Esophagus squamous epithelium (tissue), 4 donors: ENCODE measurements around the gene NUPR2.
"Not testable (repeated sequence)": the region's sequence is repeated elsewhere in the genome, so short reads cannot be mapped to it uniquely, and the experiment has no call there.

Experiments used
- CTCF ChIP-seq, 6 experiments: fragments of 450-650 bp in 4 of 6; fragments of 200-600 bp in 2 of 6; sonication (generic) in 2 of 6; IDR thresholded peaks; one replicate each; pipeline ENCODE4 v1.5.1; 2016 to 2019; ENCODE audit warnings: antibody characterized with exemption in 6 of 6, mild to moderate bottlenecking in 4 of 6, moderate library complexity in 4 of 6
- POLR2A ChIP-seq, 4 donors: fragments of 450-650 bp; IDR thresholded peaks; one replicate each; pipeline ENCODE4 v1.6.1; 2017; ENCODE audit warnings: antibody characterized with exemption in 4 of 4, mild to moderate bottlenecking in 4 of 4, moderate library complexity in 3 of 4

GRCh38 chr7:56092388-56092787 is 23.8 kb downstream of the NUPR2 start:
- not testable (repeated sequence) for TF ChIP-seq POLR2A, CTCF (IDR thresholded peaks at IDR 0.05)
